MCF 10A (cell line): Measurements from ENCODE around the gene OPRL1. TPM values are rescaled to one million over a fixed set of nuclear protein-coding genes. Genes with fewer than 3 reads are reported as not detected.

Source experiments
- BruUV-seq: library from RNA; stranded (reverse); fragments of 400-500 nt; replicated peaks from 2 replicates; lab custom pipeline; 2021; lab: Mats Ljungman, UMichigan
- CTCF ChIA-PET: fragments of 300-600 bp; sonication (Branson Sonifier 250); formaldehyde crosslinking; extraction: SDS; loops from one replicate; lab custom pipeline; 2021; ENCODE audit warnings: antibody characterized with exemption, inconsistent platforms; lab: Yijun Ruan, JAX
- POLR2A ChIA-PET: fragments of 300-600, 350-650 bp; sonication (Branson Sonifier 250); formaldehyde crosslinking; extraction: SDS; loops from one replicate; lab custom pipeline; 2020; ENCODE audit warnings: antibody characterized with exemption, inconsistent platforms; lab: Yijun Ruan, JAX
- DNase-seq: peaks from one replicate; pipeline ENCODE4 v3.0.0-alpha.2; 2018; ENCODE audit not compliant: unreplicated experiment
- H3K27ac Mint-ChIP-seq: one replicate; pipeline ENCODE4 v1.8.0; 2022; ENCODE audit warnings: mild to moderate bottlenecking, low read depth, mixed read lengths; ENCODE audit not compliant: unreplicated experiment
- H3K27me3 Mint-ChIP-seq: one replicate; pipeline ENCODE4 v1.8.0; 2022; ENCODE audit warnings: mixed read lengths; ENCODE audit not compliant: insufficient read depth, unreplicated experiment
- H3K36me3 Mint-ChIP-seq: one replicate; pipeline ENCODE4 v1.8.0; 2022; ENCODE audit warnings: mild to moderate bottlenecking, moderate library complexity, mixed read lengths; ENCODE audit not compliant: insufficient read depth, unreplicated experiment
- H3K4me1 Mint-ChIP-seq: one replicate; pipeline ENCODE4 v1.8.0; 2022; ENCODE audit warnings: mixed read lengths; ENCODE audit not compliant: insufficient read depth, unreplicated experiment
- H3K4me3 Mint-ChIP-seq: one replicate; pipeline ENCODE4 v1.8.0; 2022; ENCODE audit warnings: mild to moderate bottlenecking, moderate library complexity, mixed read lengths; ENCODE audit not compliant: unreplicated experiment
- H3K9me3 Mint-ChIP-seq: one replicate; pipeline ENCODE4 v1.8.0; 2022; ENCODE audit warnings: mixed read lengths; ENCODE audit not compliant: unreplicated experiment
- CTCF ChIP-seq: fragments of 200-600 bp; IDR thresholded peaks from one replicate; pipeline ENCODE4 v1.8.0; 2022; ENCODE audit warnings: antibody characterized with exemption, mild to moderate bottlenecking; ENCODE audit not compliant: unreplicated experiment
- intact Hi-C: fragments of 100-400 bp; cut with micrococcal nuclease; formaldehyde crosslinking; loops from 2 replicates; pipeline ENCODE4 v1.14.1; 2022
- total RNA-seq: library from RNA; stranded (reverse); gene quantifications from 2 replicates; pipeline ENCODE4 v1.2.3, GENCODE V29; 2022

The OPRL1 gene
- total RNA-seq, 1 experiment from 2014 or later = 0.12 TPM

- BruUV-seq = no TSS peak
- Mint-ChIP-seq H3K4me1 (no peaks in the 10 kb centered on the region), H3K27ac (no peak overlapping the region), H3K9me3 (no peaks in the 10 kb centered on the region), H3K27me3 (no peaks in the 10 kb centered on the region), H3K36me3 (no peaks in the 10 kb centered on the region), H3K4me3 (no peak overlapping the region)
- no peak for TF ChIP-seq CTCF
- no peak for DNase-seq
- ChIA-PET CTCF (interaction anchor here (0.6 to 5.2 kb wide), 5 partner anchors 11 to 48 kb away, joined by 3 to 37 read pairs (median 3); partner anchors contain the start of gene LKAAEAR1), POLR2A (interaction anchor here (0.7 to 1.9 kb wide), 2 partner anchors 10 to 25 kb away, joined by 3 to 6 read pairs; partner anchors contain the start of gene TCEA2)
- intact Hi-C loops = no loop called here
These were observed 7.3 kb upstream of the OPRL1 start for GRCh38 chr20:64072498-64073063.

- intact Hi-C loops = no loop called here
- TF ChIP-seq CTCF = no peak
- H3K9me3 Mint-ChIP-seq = no peaks in the 10 kb centered on the region
- H3K4me3 Mint-ChIP-seq = no peak overlapping the region
- ChIA-PET CTCF (interaction anchor here (0.6 to 1.3 kb wide), 8 partner anchors 10 to 120 kb away, joined by 3 to 8 read pairs (median 3); no protein-coding TSS in a partner anchor), POLR2A (interaction anchor here (0.7 kb wide), 1 partner anchor 26 kb away, joined by 3 read pairs; no protein-coding TSS in a partner anchor)
- H3K27me3 Mint-ChIP-seq = no peaks in the 10 kb centered on the region
- peaks cover 2% of the 10 kb centered on the region for H3K4me1 Mint-ChIP-seq
- no TSS peak for BruUV-seq
- no peak overlapping the region for H3K27ac Mint-ChIP-seq
- no peak for DNase-seq
- H3K36me3 Mint-ChIP-seq = no peaks in the 10 kb centered on the region
These were observed 6.3 kb upstream of the OPRL1 start for GRCh38 chr20:64073476-64074183.

- H3K4me1 Mint-ChIP-seq = peaks cover 8% of the 10 kb centered on the region
- intact Hi-C loops = no loop called here
- no peak overlapping the region for H3K4me3 Mint-ChIP-seq
- no peaks in the 10 kb centered on the region for H3K36me3 Mint-ChIP-seq
- no peak for DNase-seq
- ChIA-PET POLR2A (no interaction called here), CTCF (interaction anchor here (0.6 to 1.3 kb wide), 7 partner anchors 9 to 119 kb away, joined by 3 to 8 read pairs (median 3); no protein-coding TSS in a partner anchor)
- no peaks in the 10 kb centered on the region for H3K27me3 Mint-ChIP-seq
- no peak overlapping the region for H3K27ac Mint-ChIP-seq
- TF ChIP-seq CTCF = no peak
- no TSS peak for BruUV-seq
- H3K9me3 Mint-ChIP-seq = no peaks in the 10 kb centered on the region
These were observed 5.6 kb upstream of the OPRL1 start for GRCh38 chr20:64074184-64074789.

GRCh38 chr20:64074963-64075362, 4.9 kb upstream of the OPRL1 start:
- intact Hi-C loops = no loop called here
- ChIA-PET POLR2A (interaction anchor here (0.7 kb wide), 1 partner anchor 94 kb away, joined by 5 read pairs; the partner anchor contains the start of gene PRPF6), CTCF (interaction anchor here (0.9 to 1.0 kb wide), 2 partner anchors 21 to 538 kb away, joined by 4 read pairs; partner anchors contain the start of gene PTK6)
- Mint-ChIP-seq H3K4me1 (peaks cover 8% of the 10 kb centered on the region), H3K27ac (no peak overlapping the region), H3K4me3 (no peak overlapping the region), H3K36me3 (no peaks in the 10 kb centered on the region), H3K27me3 (no peaks in the 10 kb centered on the region), H3K9me3 (no peaks in the 10 kb centered on the region)
- DNase-seq = no peak
- no peak for TF ChIP-seq CTCF
- BruUV-seq = no TSS peak
